ENCODE measurements around the gene MGRN1. TPM values are rescaled to one million over a fixed set of nuclear protein-coding genes. Genes with fewer than 3 reads are reported as not detected.
"Not testable (repeated sequence)": the region's sequence is repeated elsewhere in the genome, so short reads cannot be mapped to it uniquely, and the experiment has no call there.

MGRN1 gene
- total and polyA plus RNA-seq, 2 donors, result 22.5 to 34.9 TPM

DNA sequence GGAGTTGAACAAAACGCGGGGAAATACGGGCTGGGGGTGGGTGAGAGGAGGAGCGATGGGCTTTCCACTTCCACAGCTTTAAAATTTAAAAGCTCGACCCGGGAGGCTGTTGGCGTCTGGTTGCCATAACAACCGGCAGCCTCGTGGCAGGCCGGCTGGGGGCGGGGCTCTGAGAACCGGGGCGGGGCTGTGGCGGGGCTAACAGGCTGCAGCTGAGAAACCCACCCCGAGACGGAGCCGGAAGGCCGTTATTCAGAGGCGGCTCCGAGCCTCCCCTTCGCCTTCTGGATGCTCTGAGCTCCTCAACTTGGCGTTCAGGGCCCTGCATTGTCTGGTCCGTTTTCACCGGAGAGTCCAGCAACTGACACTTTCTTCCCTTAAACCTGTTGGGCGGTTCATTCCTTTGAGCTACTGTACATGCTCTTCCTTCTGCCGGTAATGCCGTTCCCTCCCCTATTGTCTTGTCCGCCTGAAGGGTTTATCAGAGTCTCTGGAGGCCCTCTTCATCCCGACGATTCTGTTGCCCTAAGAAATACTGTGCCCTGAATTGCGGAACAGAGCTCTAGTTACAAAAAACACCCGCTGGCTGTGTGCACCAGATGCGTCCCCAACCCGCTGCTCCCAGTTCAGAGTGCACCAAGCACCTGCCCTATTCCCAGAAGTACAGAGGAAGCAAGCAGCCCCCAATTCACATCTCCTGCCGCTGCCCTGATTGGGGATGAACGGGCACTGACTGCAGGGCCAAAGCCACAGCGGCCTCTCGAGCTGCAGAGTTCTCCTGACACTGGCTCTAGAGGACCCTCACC lies 110.3 kb downstream of the MGRN1 start:
- Histone ChIP-seq H3K27ac (ENCODE audit: low read depth) (no peak overlapping the region), H3K36me3 (ENCODE audit: insufficient read depth) (no peaks in the 10 kb centered on the region), H3K4me1 (ENCODE audit: insufficient read depth) (no peaks in the 10 kb centered on the region), H3K4me3 (ENCODE audit: low read depth, low read length) (peak overlapping the region; percentile 98)
- peak; percentile 70 for DNase-seq (ENCODE audit: extremely low spot score)
- 6% methylated on average over 38 of the region's 38 CpGs for whole genome bisulfite sequencing

DNA sequence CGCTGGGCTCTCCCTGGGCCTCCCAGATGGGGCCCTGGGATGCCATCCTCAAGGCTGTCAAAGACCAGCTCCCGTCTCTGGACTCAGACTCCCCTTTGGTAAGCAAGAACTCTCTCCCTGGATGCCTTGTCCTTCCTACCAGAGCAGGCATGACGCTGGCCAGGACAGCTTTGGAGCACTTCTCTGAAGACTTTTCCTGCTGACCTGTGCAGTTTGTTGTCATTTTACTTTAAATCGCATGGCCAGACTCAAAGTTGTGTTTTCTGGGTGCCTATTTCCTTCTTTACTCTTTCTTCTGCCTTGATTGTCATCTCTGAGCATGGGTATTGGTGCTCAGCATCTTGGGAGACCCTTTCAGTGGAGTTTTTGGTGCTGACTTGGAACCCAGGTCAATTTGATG lies 111.9 kb downstream of the MGRN1 start:
- no peak overlapping the region for H3K4me3 ChIP-seq (ENCODE audit: low read depth, low read length)
- DNase-seq (ENCODE audit: extremely low spot score), result no peak
- no peaks in the 10 kb centered on the region for H3K36me3 ChIP-seq (ENCODE audit: insufficient read depth)
- H3K4me1 ChIP-seq (ENCODE audit: insufficient read depth), result no peaks in the 10 kb centered on the region
- H3K27ac ChIP-seq (ENCODE audit: low read depth), result no peak overlapping the region
- WGBS, result 81% methylated on average over 4 of the region's 4 CpGs

DNA sequence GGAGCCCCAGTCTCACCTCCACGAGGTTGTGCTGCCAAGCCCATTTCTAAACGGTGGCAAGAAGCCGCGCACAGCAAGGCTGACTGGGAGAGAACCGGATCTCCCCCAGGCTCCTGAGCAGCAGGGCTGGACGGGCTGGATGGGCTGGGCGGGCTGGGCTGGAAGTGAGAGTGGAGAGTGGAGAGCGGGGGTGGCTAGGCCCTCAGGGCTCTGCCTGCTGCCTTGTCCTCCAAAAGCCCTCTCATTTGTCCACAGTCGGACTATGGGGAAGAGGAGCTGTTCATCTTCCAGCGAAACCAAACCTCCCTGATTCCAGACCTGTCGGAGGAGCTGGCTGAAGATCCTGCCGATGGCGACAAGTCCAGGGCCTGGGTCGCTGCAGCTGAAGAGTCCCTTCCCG lies 112.9 kb downstream of the MGRN1 start:
- no peak for DNase-seq (ENCODE audit: extremely low spot score)
- H3K36me3 ChIP-seq (ENCODE audit: insufficient read depth), result no peaks in the 10 kb centered on the region
- 75% methylated on average over 15 of the region's 15 CpGs for WGBS
- H3K27ac ChIP-seq (ENCODE audit: low read depth), result no peak overlapping the region
- H3K4me1 ChIP-seq (ENCODE audit: insufficient read depth), result no peaks in the 10 kb centered on the region
- no peak overlapping the region for H3K4me3 ChIP-seq (ENCODE audit: low read depth, low read length)

DNA sequence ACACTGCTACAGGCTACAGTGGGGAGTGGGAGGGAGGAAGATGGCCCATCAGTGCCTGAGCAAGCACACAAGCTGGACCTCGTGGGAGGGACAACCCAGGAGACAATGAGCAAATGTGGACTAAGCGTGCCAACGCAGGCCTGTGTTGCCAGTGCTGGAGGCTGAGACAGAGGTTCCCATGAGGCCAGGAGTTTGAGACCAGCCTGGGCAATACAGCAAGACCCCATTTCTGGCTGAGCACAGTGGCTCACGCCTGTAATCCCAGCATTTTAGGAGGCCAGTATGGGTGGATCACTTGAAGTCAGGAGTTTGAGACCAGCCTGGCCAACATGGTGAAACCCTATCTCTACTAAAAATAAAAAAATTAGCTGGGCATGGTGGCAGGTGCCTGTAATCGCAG lies 113.7 kb downstream of the MGRN1 start:
- H3K36me3 ChIP-seq (ENCODE audit: insufficient read depth); H3K4me1 ChIP-seq (ENCODE audit: insufficient read depth); DNase-seq (ENCODE audit: extremely low spot score); H3K27ac ChIP-seq (ENCODE audit: low read depth); H3K4me3 ChIP-seq (ENCODE audit: low read depth, low read length): not testable (repeated sequence)
- 81% methylated on average over 5 of the region's 5 CpGs for WGBS

Small RNAs within 50 kb of the gene (small RNA-seq; reads per million reads assigned to genes)
- gene MIR6769A, result not detected
- gene RN7SL850P, result not detected

Other genes with a start within 250 kb of the MGRN1 start
- 13.7 TPM for gene CORO7, start 208.2 kb upstream of the MGRN1 start, total RNA-seq
- gene CORO7, start 208.2 kb upstream of the MGRN1 start, polyA plus RNA-seq, result 15.6 TPM
- 33.5 TPM for gene DNAJA3, start 199.0 kb upstream of the MGRN1 start, total RNA-seq
- 38.4 TPM for gene DNAJA3, start 199.0 kb upstream of the MGRN1 start, polyA plus RNA-seq
- 25.2 TPM for gene NMRAL1, start 150.2 kb upstream of the MGRN1 start, total RNA-seq
- 48.2 TPM for gene NMRAL1, start 150.2 kb upstream of the MGRN1 start, polyA plus RNA-seq
- 27.9 TPM for gene HMOX2, start 148.4 kb upstream of the MGRN1 start, total RNA-seq
- 45.6 TPM for gene HMOX2, start 148.4 kb upstream of the MGRN1 start, polyA plus RNA-seq
- gene CDIP1, start 86.1 kb upstream of the MGRN1 start, total RNA-seq, result 6.2 TPM
- gene CDIP1, start 86.1 kb upstream of the MGRN1 start, polyA plus RNA-seq, result 28.7 TPM
- 0.11 TPM for gene C16orf96, start 68.5 kb upstream of the MGRN1 start, total RNA-seq
- gene C16orf96, start 68.5 kb upstream of the MGRN1 start, polyA plus RNA-seq, result 0.04 TPM
- 2.3 TPM for gene UBALD1, start 9.9 kb upstream of the MGRN1 start, total RNA-seq
- 37.9 TPM for gene UBALD1, start 9.9 kb upstream of the MGRN1 start, polyA plus RNA-seq
- gene NUDT16L1, start 68.7 kb downstream of the MGRN1 start, total RNA-seq, result 17.0 TPM
- gene NUDT16L1, start 68.7 kb downstream of the MGRN1 start, polyA plus RNA-seq, result 38.4 TPM
- gene ANKS3, start 109.4 kb downstream of the MGRN1 start, total RNA-seq, result 22.1 TPM
- gene ANKS3, start 109.4 kb downstream of the MGRN1 start, polyA plus RNA-seq, result 21.6 TPM
- 1.3 TPM for gene DNAAF8, start 109.7 kb downstream of the MGRN1 start, total RNA-seq
- gene DNAAF8, start 109.7 kb downstream of the MGRN1 start, polyA plus RNA-seq, result 1.3 TPM
- 9.9 TPM for gene ZNF500, start 142.3 kb downstream of the MGRN1 start, total RNA-seq
- 14.4 TPM for gene ZNF500, start 142.3 kb downstream of the MGRN1 start, polyA plus RNA-seq
- not detected for gene SEPTIN12, start 163.5 kb downstream of the MGRN1 start, total RNA-seq
- not detected for gene SEPTIN12, start 163.5 kb downstream of the MGRN1 start, polyA plus RNA-seq
- gene SMIM22, start 170.5 kb downstream of the MGRN1 start, total RNA-seq, result 13.4 TPM
- gene SMIM22, start 170.5 kb downstream of the MGRN1 start, polyA plus RNA-seq, result 52.2 TPM
- 8.5 TPM for gene ROGDI, start 177.8 kb downstream of the MGRN1 start, total RNA-seq
- gene ROGDI, start 177.8 kb downstream of the MGRN1 start, polyA plus RNA-seq, result 45.1 TPM
- gene GLYR1, start 222.5 kb downstream of the MGRN1 start, total RNA-seq, result 44.4 TPM
- gene GLYR1, start 222.5 kb downstream of the MGRN1 start, polyA plus RNA-seq, result 60.3 TPM
- gene UBN1, start 222.7 kb downstream of the MGRN1 start, total RNA-seq, result 14.1 TPM
- gene UBN1, start 222.7 kb downstream of the MGRN1 start, polyA plus RNA-seq, result 17.5 TPM